Uterus (tissue), 4 donors: ENCODE measurements around the gene WNT2. TPM values are rescaled to one million over a fixed set of nuclear protein-coding genes. Genes with fewer than 3 reads are reported as not detected.

ENCODE experiments used
- DNase-seq, 2 donors: peaks; one replicate each; pipeline ENCODE4 v3.0.0-alpha.2; 2019 to 2020
- H3K27ac ChIP-seq, 2 donors: fragments of 200-600 bp; sonication (generic); 1 replicate in 1 of 2; 2 replicates in 1 of 2; pipeline ENCODE4 v1.5.1; 2016 to 2018
- H3K27me3 ChIP-seq, 2 donors: fragments of 200-600 bp; sonication (generic); one replicate each; pipeline ENCODE4 v1.5.1; 2018 to 2019; ENCODE audit warnings: control low read depth in 1 of 2
- H3K36me3 ChIP-seq, 2 donors: fragments of 200-600 bp; sonication (generic); one replicate each; pipeline ENCODE4 v1.5.1; 2019; ENCODE audit warnings: control low read depth in 1 of 2
- H3K4me1 ChIP-seq, 2 donors: fragments of 200-600 bp; sonication (generic); one replicate each; pipeline ENCODE4 v1.5.1; 2018 to 2019; ENCODE audit warnings: control low read depth in 1 of 2
- H3K4me3 ChIP-seq, 2 donors: fragments of 200-600 bp; sonication (generic); 1 replicate in 1 of 2; 2 replicates in 1 of 2; pipeline ENCODE4 v1.5.1; 2018 to 2019; ENCODE audit warnings: mild to moderate bottlenecking in 1 of 2
- H3K9me3 ChIP-seq, 2 donors: fragments of 200-600 bp; sonication (generic); one replicate each; pipeline ENCODE4 v1.5.1; 2019; ENCODE audit warnings: control low read depth in 1 of 2
- POLR2A ChIP-seq, 2 donors: fragments of 450-650 bp; IDR thresholded peaks; one replicate each; pipeline ENCODE4 v1.6.1; 2016; ENCODE audit warnings: antibody characterized with exemption in 2 of 2, mild to moderate bottlenecking in 1 of 2, moderate library complexity in 1 of 2
- intact Hi-C: fragments of 100-400 bp; cut with DNase I; formaldehyde crosslinking; loops from one replicate; pipeline ENCODE4 v1.15.1; 2023; ENCODE audit warnings: low total_unique reads
- total RNA-seq, 4 donors: library from RNA; depleted of rRNA in 3 of 4; stranded (reverse); fragments of >200 nt in 3 of 4; gene quantifications; one replicate each; pipeline versions ENCODE4 v1.1.0 to v1.2.4, GENCODE V29; 2014 to 2023
- TF ChIP-seq, protein P1 (sequence below), 4 experiments: fragments of 200-600 bp in 2 of 4; fragments of 450-650 bp in 2 of 4; sonication (generic) in 2 of 4; IDR thresholded peaks; one replicate each; pipeline ENCODE4 v1.5.1; 2016 to 2019; ENCODE audit warnings: antibody characterized with exemption in 4 of 4, mild to moderate bottlenecking in 2 of 4, moderate library complexity in 1 of 4
- donor health status: DM: yes; HTN: yes; CAD: no.

Gene WNT2
- total RNA-seq, result 1 to 10 TPM in 3 of 4 donors, not detected in 1; 1.5 to 8.3 (median 2.3) TPM

DNA sequence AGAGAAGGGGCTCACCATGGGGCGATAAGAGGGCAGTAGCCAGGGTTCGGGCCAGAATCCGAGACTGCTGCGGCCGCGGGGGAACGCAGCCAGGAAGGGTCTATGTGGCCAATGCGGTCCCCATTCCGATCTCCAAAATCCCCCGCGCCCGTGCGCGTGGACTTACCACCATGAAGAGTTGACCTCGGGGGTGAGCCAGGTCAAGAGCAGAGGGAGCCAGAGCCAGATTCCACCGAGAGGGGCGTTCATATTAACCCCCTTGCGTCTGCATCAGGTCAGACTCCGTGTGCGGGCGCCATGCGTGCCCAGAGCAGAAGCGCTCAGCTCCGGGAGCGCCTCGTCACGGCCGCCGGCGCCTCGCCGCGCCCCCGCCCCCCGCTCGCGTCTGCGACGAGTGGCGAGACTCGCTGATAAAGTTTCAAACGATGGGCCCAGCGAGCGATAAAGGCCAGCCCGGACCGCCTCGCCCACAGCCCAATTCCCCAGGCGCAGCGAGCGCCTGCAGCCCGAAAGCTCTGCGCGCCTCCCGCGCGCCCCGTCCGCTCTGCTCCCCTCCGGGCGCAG is at the start of gene WNT2:
Gene WNT2 (minus strand): TSS at position 318 of the 564 bp plus-strand sequence. CDS start 69 bp downstream, at position 249.
- TF ChIP-seq, protein P1, sequence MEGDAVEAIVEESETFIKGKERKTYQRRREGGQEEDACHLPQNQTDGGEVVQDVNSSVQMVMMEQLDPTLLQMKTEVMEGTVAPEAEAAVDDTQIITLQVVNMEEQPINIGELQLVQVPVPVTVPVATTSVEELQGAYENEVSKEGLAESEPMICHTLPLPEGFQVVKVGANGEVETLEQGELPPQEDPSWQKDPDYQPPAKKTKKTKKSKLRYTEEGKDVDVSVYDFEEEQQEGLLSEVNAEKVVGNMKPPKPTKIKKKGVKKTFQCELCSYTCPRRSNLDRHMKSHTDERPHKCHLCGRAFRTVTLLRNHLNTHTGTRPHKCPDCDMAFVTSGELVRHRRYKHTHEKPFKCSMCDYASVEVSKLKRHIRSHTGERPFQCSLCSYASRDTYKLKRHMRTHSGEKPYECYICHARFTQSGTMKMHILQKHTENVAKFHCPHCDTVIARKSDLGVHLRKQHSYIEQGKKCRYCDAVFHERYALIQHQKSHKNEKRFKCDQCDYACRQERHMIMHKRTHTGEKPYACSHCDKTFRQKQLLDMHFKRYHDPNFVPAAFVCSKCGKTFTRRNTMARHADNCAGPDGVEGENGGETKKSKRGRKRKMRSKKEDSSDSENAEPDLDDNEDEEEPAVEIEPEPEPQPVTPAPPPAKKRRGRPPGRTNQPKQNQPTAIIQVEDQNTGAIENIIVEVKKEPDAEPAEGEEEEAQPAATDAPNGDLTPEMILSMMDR (IDR thresholded peaks at IDR 0.05), result no peak
- no peak for TF ChIP-seq POLR2A (IDR thresholded peaks at IDR 0.05)
- Histone ChIP-seq H3K4me1 (no peaks in the 10 kb centered on the region), H3K4me3 (peak within 1 kb of the TSS; percentile 26 to 36), H3K27me3 (no peaks in the 10 kb centered on the region), H3K9me3 (no peaks in the 10 kb centered on the region), H3K27ac (peak within 1 kb of the TSS; percentile 48 to 56), H3K36me3 (no peaks in the 10 kb centered on the region)
- intact Hi-C loops, result no loop called here
- no peak for DNase-seq

- no peaks in the 10 kb centered on the region for H3K4me1 ChIP-seq
- H3K4me3 ChIP-seq, result no peak overlapping the region
- intact Hi-C loops, result no loop called here
- no peak overlapping the region for H3K27ac ChIP-seq
- H3K36me3 ChIP-seq, result no peaks in the 10 kb centered on the region
- DNase-seq, result no peak
- no peaks in the 10 kb centered on the region for H3K27me3 ChIP-seq
- TF ChIP-seq, protein P1 (IDR thresholded peaks at IDR 0.05), result no peak
- no peak for TF ChIP-seq POLR2A (IDR thresholded peaks at IDR 0.05)
- H3K9me3 ChIP-seq, result no peaks in the 10 kb centered on the region
Measured at GRCh38 chr7:117372073-117372472, 49.2 kb upstream of the WNT2 start.

DNA sequence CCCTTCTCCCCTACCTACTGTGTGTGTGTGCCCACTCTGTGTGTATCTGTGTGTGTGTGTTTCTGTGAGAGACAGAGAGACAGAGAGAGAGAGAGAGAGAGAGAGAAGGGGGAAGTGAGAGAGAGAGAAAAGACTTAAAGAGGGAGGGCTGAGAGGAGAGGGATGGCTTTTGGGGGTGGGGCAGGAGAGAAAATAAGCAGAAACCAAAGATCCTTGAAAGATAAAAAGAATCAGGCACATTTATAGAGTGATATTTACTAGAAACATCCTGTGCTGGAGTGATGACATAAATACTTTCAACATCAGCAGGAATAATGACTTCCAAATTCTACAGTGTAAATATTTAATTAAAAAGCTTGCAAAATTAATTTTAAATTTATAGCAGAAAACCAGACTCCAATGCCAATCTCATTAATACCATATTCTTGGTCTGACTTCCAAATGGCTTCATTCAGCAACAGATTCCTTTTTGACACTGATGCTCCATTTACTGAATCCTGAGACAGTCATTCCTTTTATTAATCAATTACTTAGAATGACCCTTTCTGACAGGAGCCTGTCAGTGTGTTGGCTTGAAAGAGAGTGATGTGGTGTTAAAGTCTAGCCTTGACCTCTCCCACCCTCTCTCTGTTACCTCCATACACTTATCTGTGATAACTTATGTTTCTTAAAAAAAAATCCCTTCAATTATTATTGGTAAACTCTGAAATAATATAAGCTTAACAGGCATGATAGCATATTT is 41.7 kb upstream of the WNT2 start:
- H3K4me3 ChIP-seq, result no peak overlapping the region
- H3K27ac ChIP-seq, result no peak overlapping the region
- H3K36me3 ChIP-seq, result no peaks in the 10 kb centered on the region
- no peaks in the 10 kb centered on the region for H3K27me3 ChIP-seq
- H3K9me3 ChIP-seq, result no peaks in the 10 kb centered on the region
- intact Hi-C loops, result no loop called here
- no peak for DNase-seq
- no peaks in the 10 kb centered on the region for H3K4me1 ChIP-seq
- no peak for TF ChIP-seq POLR2A (IDR thresholded peaks at IDR 0.05)
- TF ChIP-seq, protein P1 (IDR thresholded peaks at IDR 0.05), result no peak

GRCh38 chr7:117362294-117362888 is 39.5 kb upstream of the WNT2 start:
- Histone ChIP-seq H3K27me3 (no peaks in the 10 kb centered on the region), H3K27ac (no peak overlapping the region), H3K4me3 (no peak overlapping the region), H3K9me3 (no peaks in the 10 kb centered on the region), H3K4me1 (no peaks in the 10 kb centered on the region), H3K36me3 (no peaks in the 10 kb centered on the region)
- TF ChIP-seq POLR2A (IDR thresholded peaks at IDR 0.05), result no peak
- TF ChIP-seq, protein P1 (IDR thresholded peaks at IDR 0.05), result no peak
- intact Hi-C loops, result no loop called here
- no peak for DNase-seq

- TF ChIP-seq, protein P1 (IDR thresholded peaks at IDR 0.05), result no peak
- no peak for TF ChIP-seq POLR2A (IDR thresholded peaks at IDR 0.05)
- Histone ChIP-seq H3K4me1 (no peaks in the 10 kb centered on the region), H3K36me3 (no peaks in the 10 kb centered on the region), H3K27ac (no peak overlapping the region), H3K27me3 (no peaks in the 10 kb centered on the region), H3K9me3 (no peaks in the 10 kb centered on the region), H3K4me3 (no peak overlapping the region)
- no peak for DNase-seq
- intact Hi-C loops, result no loop called here
Measured at GRCh38 chr7:117350027-117350426, 27.2 kb upstream of the WNT2 start.
